Measurements from ENCODE around the gene CHCHD4. TPM values are rescaled to one million over a fixed set of nuclear protein-coding genes. Genes with fewer than 3 reads are reported as not detected.
A peak's percentile ranks its signal among the peaks of the same experiment; 100 is the strongest.

The CHCHD4 gene
- total RNA-seq, 1 donor = 10.8 TPM

GRCh38 chr3:14145670-14146380, 21.2 kb upstream of the CHCHD4 start:
- no peak overlapping the region for H3K4me3 ChIP-seq (ENCODE audit: low read depth, low read length)
- no peak for DNase-seq (ENCODE audit: low read depth)
- TF ChIP-seq, protein P1, sequence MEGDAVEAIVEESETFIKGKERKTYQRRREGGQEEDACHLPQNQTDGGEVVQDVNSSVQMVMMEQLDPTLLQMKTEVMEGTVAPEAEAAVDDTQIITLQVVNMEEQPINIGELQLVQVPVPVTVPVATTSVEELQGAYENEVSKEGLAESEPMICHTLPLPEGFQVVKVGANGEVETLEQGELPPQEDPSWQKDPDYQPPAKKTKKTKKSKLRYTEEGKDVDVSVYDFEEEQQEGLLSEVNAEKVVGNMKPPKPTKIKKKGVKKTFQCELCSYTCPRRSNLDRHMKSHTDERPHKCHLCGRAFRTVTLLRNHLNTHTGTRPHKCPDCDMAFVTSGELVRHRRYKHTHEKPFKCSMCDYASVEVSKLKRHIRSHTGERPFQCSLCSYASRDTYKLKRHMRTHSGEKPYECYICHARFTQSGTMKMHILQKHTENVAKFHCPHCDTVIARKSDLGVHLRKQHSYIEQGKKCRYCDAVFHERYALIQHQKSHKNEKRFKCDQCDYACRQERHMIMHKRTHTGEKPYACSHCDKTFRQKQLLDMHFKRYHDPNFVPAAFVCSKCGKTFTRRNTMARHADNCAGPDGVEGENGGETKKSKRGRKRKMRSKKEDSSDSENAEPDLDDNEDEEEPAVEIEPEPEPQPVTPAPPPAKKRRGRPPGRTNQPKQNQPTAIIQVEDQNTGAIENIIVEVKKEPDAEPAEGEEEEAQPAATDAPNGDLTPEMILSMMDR (IDR thresholded peaks at IDR 0.05; ENCODE audit: insufficient read depth, low read depth, low read length) = no peak

- DNase-seq (ENCODE audit: low read depth) = no peak
- H3K4me3 ChIP-seq (ENCODE audit: low read depth, low read length) = no peak overlapping the region
- TF ChIP-seq, protein P1 (IDR thresholded peaks at IDR 0.05; ENCODE audit: insufficient read depth, low read depth, low read length) = no peak
Measured at GRCh38 chr3:14145236-14145635, 20.6 kb upstream of the CHCHD4 start.

GRCh38 chr3:14144423-14145075, 19.9 kb upstream of the CHCHD4 start:
- DNase-seq (ENCODE audit: low read depth) = peak; percentile 99
- H3K4me3 ChIP-seq (ENCODE audit: low read depth, low read length) = peak overlapping the region; percentile 37
- TF ChIP-seq, protein P1 (IDR thresholded peaks at IDR 0.05; ENCODE audit: insufficient read depth, low read depth, low read length) = no peak

- peak; percentile 93 for DNase-seq (ENCODE audit: low read depth)
- H3K4me3 ChIP-seq (ENCODE audit: low read depth, low read length) = no peak overlapping the region
- TF ChIP-seq, protein P1 (IDR thresholded peaks at IDR 0.05; ENCODE audit: insufficient read depth, low read depth, low read length) = no peak
Measured at GRCh38 chr3:14143271-14144225, 18.9 kb upstream of the CHCHD4 start.

DNA sequence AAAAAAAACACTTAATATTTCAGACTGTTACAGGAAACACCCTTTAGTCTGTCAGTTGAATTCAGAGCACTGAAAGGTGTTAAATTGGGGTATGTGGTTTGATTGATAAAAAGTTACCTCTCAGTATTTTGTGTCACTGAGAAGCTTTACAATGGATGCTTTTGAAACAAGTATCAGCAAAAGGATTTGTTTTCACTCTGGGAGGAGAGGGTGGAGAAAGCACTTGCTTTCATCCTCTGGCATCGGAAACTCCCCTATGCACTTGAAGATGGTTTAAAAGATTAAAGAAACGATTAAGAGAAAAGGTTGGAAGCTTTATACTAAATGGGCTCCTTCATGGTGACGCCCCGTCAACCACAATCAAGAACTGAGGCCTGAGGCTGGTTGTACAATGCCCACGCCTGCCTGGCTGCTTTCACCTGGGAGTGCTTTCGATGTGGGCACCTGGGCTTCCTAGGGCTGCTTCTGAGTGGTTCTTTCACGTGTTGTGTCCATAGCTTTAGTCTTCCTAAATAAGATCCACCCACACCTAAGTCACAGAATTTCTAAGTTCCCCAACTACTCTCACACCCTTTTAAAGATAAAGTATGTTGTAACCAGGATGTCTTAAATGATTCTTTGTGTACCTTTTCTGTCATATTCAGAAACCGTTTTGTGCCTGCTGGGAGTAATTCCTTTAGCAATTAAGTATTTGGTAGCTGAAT, 18.0 kb upstream of the CHCHD4 start:
- TF ChIP-seq, protein P1 (IDR thresholded peaks at IDR 0.05; ENCODE audit: insufficient read depth, low read depth, low read length) = no peak
- H3K4me3 ChIP-seq (ENCODE audit: low read depth, low read length) = no peak overlapping the region
- DNase-seq (ENCODE audit: low read depth) = no peak

Measured in fibroblast of villous mesenchyme (primary cell).